Body of pancreas (tissue), 4 donors: ENCODE results near the gene AGO3. TPM values are rescaled to one million over a fixed set of nuclear protein-coding genes. Genes with fewer than 3 reads are reported as not detected.
A peak's percentile ranks its signal among the peaks of the same experiment; 100 is the strongest.

Experiments used
- ATAC-seq: fragments of 150-250 bp; one replicate; pipeline ENCODE4 v1.9.1; 2016
- DNase-seq, 4 donors: peaks; one replicate each; pipeline ENCODE4 v3.0.0-alpha.2; 2019
- H3K27ac ChIP-seq, 4 donors: fragments of 200-600 bp; sonication (generic); 1 replicate in 3 of 4; 2 replicates in 1 of 4; pipeline versions ENCODE4 v1.5.1 to v1.6.1; 2016 to 2019; ENCODE audit warnings: mild to moderate bottlenecking in 1 of 4, mixed read lengths in 1 of 4, moderate library complexity in 1 of 4
- H3K27me3 ChIP-seq, 2 donors: fragments of 200-600 bp; sonication (generic); one replicate each; pipeline ENCODE4 v1.6.0; 2016; ENCODE audit warnings: mild to moderate bottlenecking in 1 of 2
- H3K36me3 ChIP-seq, 2 donors: fragments of 200-600 bp; sonication (generic); replicated peaks in 1 of 2; 2 replicates each; pipeline ENCODE4 v1.5.1; 2016; ENCODE audit warnings: low read depth in 2 of 2; ENCODE audit not compliant: insufficient read depth in 1 of 2
- H3K4me1 ChIP-seq: fragments of 200-600 bp; sonication (generic); one replicate; pipeline ENCODE4 v1.6.0; 2016
- H3K4me3 ChIP-seq, 2 donors: fragments of 200-600 bp; sonication (generic); 1 replicate in 1 of 2; 2 replicates in 1 of 2; pipeline ENCODE4 v1.5.1; 2016 to 2019
- H3K9me3 ChIP-seq, 3 donors: fragments of 200-600 bp; sonication (generic); 1 replicate in 2 of 3; 2 replicates in 1 of 3; pipeline ENCODE4 v1.5.1; 2016
- CTCF ChIP-seq, 7 experiments: fragments of 450-650 bp in 4 of 7; fragments of 200-600 bp in 3 of 7; sonication (generic) in 3 of 7; IDR thresholded peaks; one replicate each; pipeline ENCODE4 v1.5.1; 2016 to 2019; ENCODE audit warnings: antibody characterized with exemption in 7 of 7
- POLR2A ChIP-seq, 3 donors: fragments of 450-650 bp; IDR thresholded peaks; one replicate each; pipeline ENCODE4 v1.6.1; 2016; ENCODE audit warnings: antibody characterized with exemption in 3 of 3, mild to moderate bottlenecking in 2 of 3
- WGBS, 2 donors: methylation state at CpG; one replicate each; pipeline ENCODE4 v1.1.5; 2017; 5-methylcytosine and 5-hydroxymethylcytosine counted together
- intact Hi-C: fragments of 100-400 bp; cut with DNase I; formaldehyde crosslinking; loops from one replicate; pipeline ENCODE4 v1.15.1; 2023
- total RNA-seq, 2 donors: library from RNA; depleted of rRNA; stranded (reverse); fragments of >200 nt; gene quantifications; one replicate each; pipeline ENCODE4 v1.1.0, GENCODE V29; 2016

Gene AGO3
- total RNA-seq, 2 donors from 2014 or later = 10.9 to 12.2 TPM

DNA sequence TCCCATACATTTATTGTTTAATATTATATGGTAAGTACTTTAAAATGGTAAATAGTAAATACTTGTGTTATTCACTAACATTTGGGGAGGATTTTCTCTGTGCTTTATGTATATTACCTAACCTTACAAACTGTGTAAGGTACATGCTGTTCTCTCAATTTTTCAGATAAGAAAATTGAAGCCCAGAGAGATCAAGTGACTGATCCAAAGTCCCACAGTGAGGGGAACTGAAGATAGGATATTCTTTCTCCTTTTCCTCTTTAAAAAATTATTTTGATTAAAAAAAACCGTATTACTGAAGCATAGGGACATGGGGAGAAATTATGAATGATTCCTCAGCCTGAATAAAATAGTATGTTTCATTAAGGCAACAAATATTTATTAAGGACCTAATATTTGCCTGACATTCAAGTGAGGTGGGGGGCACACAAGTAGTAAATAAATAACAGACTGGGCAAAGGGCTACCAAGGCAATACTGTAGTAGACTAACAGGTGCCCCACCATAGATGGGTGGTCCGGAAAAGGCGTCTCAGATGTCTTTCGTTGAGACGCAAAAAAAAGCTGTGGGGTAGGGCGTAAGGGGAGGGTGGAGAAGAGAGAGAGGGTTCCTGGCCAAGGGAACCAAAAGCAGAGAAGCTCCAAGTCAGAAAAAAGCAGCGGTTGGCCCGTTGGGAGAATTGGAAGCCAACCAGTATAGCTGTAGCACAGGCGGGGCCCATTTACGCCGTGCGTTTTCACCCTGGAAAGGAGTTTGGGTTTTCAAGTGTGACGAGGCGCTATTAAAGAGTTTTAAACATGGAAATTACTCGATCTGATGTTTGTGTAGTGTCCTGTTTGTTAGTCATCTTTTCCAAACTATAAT is 944 bp upstream of the AGO3 start:
- Histone ChIP-seq H3K27ac (peak overlapping the region; percentile 90 to 99 (median 94)), H3K27me3 (no peaks in the 10 kb centered on the region), H3K9me3 (no peaks in the 10 kb centered on the region), H3K4me1 (peaks cover 25% of the 10 kb centered on the region), H3K36me3 (no peaks in the 10 kb centered on the region), H3K4me3 (peak overlapping the region; percentile 65 to 82)
- DNase-seq (peak; percentile 46 to 63 (median 54)), ATAC-seq (peak; percentile 51)
- intact Hi-C loops = no loop called here
- 0 to 2% methylated on average over 15 of the region's 15 CpGs for WGBS, 2 donors
- TF ChIP-seq CTCF (IDR thresholded peaks at IDR 0.05) = no peak
- no peak for TF ChIP-seq POLR2A (IDR thresholded peaks at IDR 0.05)

GRCh38 chr1:35931446-35932157 is 697 bp downstream of the AGO3 start:
- ATAC-seq (peak; percentile 16), DNase-seq (peak; percentile 36 to 63 (median 44))
- no peaks in the 10 kb centered on the region for H3K27me3 ChIP-seq
- H3K4me1 ChIP-seq = peaks cover 25% of the 10 kb centered on the region
- peak overlapping the region; percentile 90 to 99 (median 94) for H3K27ac ChIP-seq
- intact Hi-C loops = no loop called here
- no peaks in the 10 kb centered on the region for H3K9me3 ChIP-seq
- peak overlapping the region; percentile 65 to 82 for H3K4me3 ChIP-seq
- no peak for TF ChIP-seq CTCF (IDR thresholded peaks at IDR 0.05)
- no peak for TF ChIP-seq POLR2A (IDR thresholded peaks at IDR 0.05)
- 0 to 1% methylated on average over 19 to 27 of the region's 28 CpGs for WGBS, 2 donors
- H3K36me3 ChIP-seq = no peaks in the 10 kb centered on the region

- no peaks in the 10 kb centered on the region for H3K9me3 ChIP-seq
- peak overlapping the region in 2 of 4 donors; percentile 92 to 96 for H3K27ac ChIP-seq
- H3K36me3 ChIP-seq = no peaks in the 10 kb centered on the region
- no peak overlapping the region for H3K4me3 ChIP-seq
- peaks cover 25% of the 10 kb centered on the region for H3K4me1 ChIP-seq
- ATAC-seq (no peak), DNase-seq (no peak)
- H3K27me3 ChIP-seq = no peaks in the 10 kb centered on the region
- intact Hi-C loops = no loop called here
- TF ChIP-seq POLR2A (IDR thresholded peaks at IDR 0.05) (no peak), CTCF (IDR thresholded peaks at IDR 0.05) (no peak)
- 20 to 27% methylated on average over 7 of the region's 7 CpGs for WGBS, 2 donors
Observed at GRCh38 chr1:35932158-35932636, 1.3 kb downstream of the AGO3 start.

GRCh38 chr1:35932941-35933340 is 2.0 kb downstream of the AGO3 start:
- H3K36me3 ChIP-seq = no peaks in the 10 kb centered on the region
- no peak for ATAC-seq
- no peak overlapping the region for H3K4me3 ChIP-seq
- no peaks in the 10 kb centered on the region for H3K27me3 ChIP-seq
- no peaks in the 10 kb centered on the region for H3K9me3 ChIP-seq
- intact Hi-C loops = no loop called here
- no peak for TF ChIP-seq POLR2A (IDR thresholded peaks at IDR 0.05)
- TF ChIP-seq CTCF (IDR thresholded peaks at IDR 0.05) = no peak
- no peak for DNase-seq
- no peak overlapping the region for H3K27ac ChIP-seq
- peaks cover 25% of the 10 kb centered on the region for H3K4me1 ChIP-seq
